Measurements from ENCODE around the gene SLC43A3.

The SLC43A3 gene

GRCh38 chr11:57461841-57462489, 35.0 kb upstream of the SLC43A3 start:
- no peaks in the 10 kb centered on the region for H3K36me3 ChIP-seq
- no peak for TF ChIP-seq CTCF (IDR thresholded peaks at IDR 0.05)
- no peak overlapping the region for H3K4me3 ChIP-seq (ENCODE audit: low read depth in 1 of 2, low read length in 1 of 2)
- H3K9me3 ChIP-seq = no peaks in the 10 kb centered on the region
- H3K4me1 ChIP-seq (ENCODE audit: control insufficient read depth in 1 of 2, insufficient read depth in 1 of 2, low read depth in 1 of 2, low read length in 1 of 2) = peaks cover 34 to 43% of the 10 kb centered on the region in 2 experiments
- peaks cover 84% of the 10 kb centered on the region for H3K27me3 ChIP-seq
- no peak overlapping the region for H3K27ac ChIP-seq

DNA sequence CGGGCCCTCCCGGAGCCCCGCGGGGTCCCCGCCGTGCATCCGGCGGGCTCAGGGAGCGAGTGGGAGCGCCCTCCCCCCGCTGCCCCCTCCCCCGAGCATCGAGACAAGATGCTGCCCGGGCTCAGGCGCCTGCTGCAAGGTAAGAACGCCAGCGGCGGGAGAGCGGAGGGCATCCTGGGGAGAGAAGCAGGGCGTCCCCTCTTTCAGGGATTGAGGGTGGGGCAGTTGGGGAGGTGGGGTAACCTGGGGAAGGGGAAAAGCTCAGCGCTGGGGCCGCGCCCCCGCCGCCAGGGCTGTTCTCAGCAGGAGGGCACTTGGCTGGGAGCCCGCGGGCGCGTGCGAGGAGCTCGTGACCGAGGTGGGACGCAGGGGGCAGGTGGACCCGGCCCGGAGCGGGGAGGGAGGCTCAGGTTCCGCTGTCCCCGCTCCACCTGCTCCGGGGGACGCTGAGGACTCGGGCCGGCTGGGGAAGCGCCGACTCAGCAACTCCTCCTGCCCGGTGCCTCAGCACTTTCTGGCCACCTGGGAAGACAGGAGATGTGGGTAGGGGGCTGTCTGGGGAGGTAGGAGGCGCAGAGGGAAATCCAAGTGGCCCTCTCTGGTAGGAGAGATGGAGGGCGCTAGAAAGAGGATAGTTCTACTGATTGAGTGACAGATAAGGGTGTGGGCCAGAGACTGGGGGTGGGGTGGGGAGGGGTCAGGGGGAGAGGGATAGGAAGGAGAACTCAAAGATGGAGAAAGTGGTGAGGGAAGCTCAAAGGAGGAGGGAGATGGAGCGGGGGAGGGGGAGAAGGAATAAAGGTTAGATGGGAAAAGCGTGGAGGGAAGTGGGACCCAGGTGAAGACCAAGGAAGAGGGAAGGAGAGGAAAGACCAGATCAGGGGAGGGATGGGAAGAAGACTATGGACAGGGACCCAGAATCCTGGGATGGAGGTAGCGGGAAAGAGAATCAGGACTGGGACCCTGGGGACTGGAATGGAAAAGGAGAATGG, 34.1 kb upstream of the SLC43A3 start:
- H3K4me3 ChIP-seq (ENCODE audit: low read depth in 1 of 2, low read length in 1 of 2) = peak overlapping the region; percentile 51 to 66
- no peaks in the 10 kb centered on the region for H3K36me3 ChIP-seq
- H3K9me3 ChIP-seq = no peaks in the 10 kb centered on the region
- H3K27ac ChIP-seq = no peak overlapping the region
- peaks cover 86% of the 10 kb centered on the region for H3K27me3 ChIP-seq
- TF ChIP-seq CTCF (IDR thresholded peaks at IDR 0.05) = peak; percentile 13
- peaks cover 34 to 43% of the 10 kb centered on the region in 2 experiments for H3K4me1 ChIP-seq (ENCODE audit: control insufficient read depth in 1 of 2, insufficient read depth in 1 of 2, low read depth in 1 of 2, low read length in 1 of 2)

- TF ChIP-seq CTCF (IDR thresholded peaks at IDR 0.05) = no peak
- H3K27me3 ChIP-seq = peaks cover 84% of the 10 kb centered on the region
- peak within 1 kb of the TSS; percentile 51 to 66 for H3K4me3 ChIP-seq (ENCODE audit: low read depth in 1 of 2, low read length in 1 of 2)
- no peak within 1 kb of the TSS for H3K27ac ChIP-seq
- H3K4me1 ChIP-seq (ENCODE audit: control insufficient read depth in 1 of 2, insufficient read depth in 1 of 2, low read depth in 1 of 2, low read length in 1 of 2) = peaks cover 34 to 43% of the 10 kb centered on the region in 2 experiments
- no peaks in the 10 kb centered on the region for H3K9me3 ChIP-seq
- H3K36me3 ChIP-seq = no peaks in the 10 kb centered on the region
These were observed 33.3 kb upstream of the SLC43A3 start, which contains the start of gene RTN4RL2 for GRCh38 chr11:57460022-57460757. TSS of gene RTN4RL2 (plus strand) at chr11:57460528. CDS start at chr11:57460866, 338 bp downstream.

DNA sequence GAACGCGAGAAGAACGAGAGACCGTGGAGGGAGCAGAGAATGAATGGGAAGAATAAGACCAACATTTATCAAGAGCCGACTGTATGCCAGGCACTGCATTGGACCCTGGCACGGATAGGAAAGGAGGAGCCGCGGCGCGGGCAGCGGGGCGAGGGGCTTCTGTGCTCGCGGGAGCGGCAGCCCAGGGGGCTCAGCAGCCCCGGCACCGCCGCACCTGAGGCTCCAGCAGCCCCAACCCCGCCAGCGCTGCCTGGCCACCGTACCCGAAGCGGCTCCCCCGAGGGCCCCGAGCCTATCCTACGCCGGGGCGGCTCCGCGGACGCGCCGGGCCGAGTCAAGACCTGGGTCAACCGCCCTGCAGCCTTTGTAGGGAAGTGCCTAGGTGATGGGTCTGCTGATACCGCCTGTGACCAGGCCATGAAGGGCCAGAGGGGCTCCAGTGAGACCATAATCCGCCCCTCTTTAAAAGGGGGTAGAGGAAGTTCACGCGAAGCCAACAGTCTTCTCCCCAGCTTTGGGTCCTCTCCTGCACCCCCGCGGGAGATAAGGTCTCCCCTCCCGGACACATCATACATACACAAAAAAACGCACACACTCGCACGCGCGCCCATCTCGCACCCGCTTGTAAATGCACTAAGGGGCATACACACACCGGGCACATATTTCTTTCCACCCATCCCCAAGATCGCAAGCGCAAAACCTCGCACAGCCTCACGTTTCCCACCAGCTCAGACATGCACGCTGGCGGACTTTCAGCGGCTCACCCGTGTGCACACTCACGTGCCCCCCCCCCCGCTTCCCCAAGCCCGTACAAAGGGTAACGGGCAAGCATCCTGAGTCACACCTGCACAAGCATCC, 32.5 kb upstream of the SLC43A3 start:
- H3K4me1 ChIP-seq (ENCODE audit: control insufficient read depth in 1 of 2, insufficient read depth in 1 of 2, low read depth in 1 of 2, low read length in 1 of 2) = peaks cover 34 to 43% of the 10 kb centered on the region in 2 experiments
- TF ChIP-seq CTCF (IDR thresholded peaks at IDR 0.05) = no peak
- peak overlapping the region; percentile 51 to 66 for H3K4me3 ChIP-seq (ENCODE audit: low read depth in 1 of 2, low read length in 1 of 2)
- no peak overlapping the region for H3K27ac ChIP-seq
- no peaks in the 10 kb centered on the region for H3K36me3 ChIP-seq
- no peaks in the 10 kb centered on the region for H3K9me3 ChIP-seq
- H3K27me3 ChIP-seq = peaks cover 76% of the 10 kb centered on the region
